Neural cell (in vitro differentiated cells): ENCODE measurements around the gene SERPINA6. TPM values are rescaled to one million over a fixed set of nuclear protein-coding genes. Genes with fewer than 3 reads are reported as not detected.

Source experiments
- H2AFZ ChIP-seq: fragments of 200-600, 300-800 bp; sonication (generic), shearing (Covaris generic); 2 replicates; pipeline ENCODE4 v1.6.0; 2014; ENCODE audit warnings: low read depth, mild to moderate bottlenecking, antibody characterized with exemption, low read length, moderate library complexity
- H3F3A ChIP-seq: fragments of 200-600 bp; shearing (Covaris generic); 2 replicates; pipeline ENCODE4 v1.6.1; 2016; ENCODE audit warnings: mild to moderate bottlenecking, moderate library complexity, mixed read lengths, antibody characterized with exemption, low read length; ENCODE audit not compliant: insufficient read depth, poor library complexity, severe bottlenecking
- H3K27ac ChIP-seq: fragments of 200-600, 300-800 bp; sonication (generic), shearing (Covaris generic); 2 replicates; pipeline ENCODE4 v1.5.1; 2014; ENCODE audit warnings: mild to moderate bottlenecking, low read length, moderate library complexity
- H3K27me3 ChIP-seq: fragments of 300-800, 200-600 bp; sonication (generic), shearing (Covaris generic); 2 replicates; pipeline ENCODE4 v1.6.0; 2014; ENCODE audit warnings: mild to moderate bottlenecking, low read depth, low read length, moderate library complexity; ENCODE audit not compliant: insufficient read depth
- H3K36me3 ChIP-seq: fragments of 300-800, 200-600 bp; sonication (generic), shearing (Covaris generic); 2 replicates; pipeline ENCODE4 v1.5.1; 2014; ENCODE audit warnings: mild to moderate bottlenecking, antibody characterized with exemption, low read length, moderate library complexity; ENCODE audit not compliant: insufficient read depth
- H3K4me2 ChIP-seq: fragments of 300-800, 200-600 bp; sonication (generic), shearing (Covaris generic); 2 replicates; pipeline ENCODE4 v1.6.0; 2014; ENCODE audit warnings: mild to moderate bottlenecking, low read length
- H3K4me3 ChIP-seq: fragments of 300-800, 200-600 bp; sonication (generic), shearing (Covaris generic); 2 replicates; pipeline ENCODE4 v1.5.1; 2014; ENCODE audit warnings: mild to moderate bottlenecking, low read length, moderate library complexity
- H3K79me2 ChIP-seq: fragments of 200-600 bp; shearing (Covaris generic); replicated peaks from 2 replicates; pipeline ENCODE4 v1.6.0; 2014; ENCODE audit warnings: mild to moderate bottlenecking, low read length, moderate library complexity; ENCODE audit not compliant: insufficient read depth
- H3K9ac ChIP-seq: fragments of 300-800, 200-600 bp; sonication (generic), shearing (Covaris generic); 2 replicates; pipeline ENCODE4 v1.6.1; 2016; ENCODE audit warnings: mild to moderate bottlenecking, low read length, mixed read lengths
- H3K9me2 ChIP-seq: fragments of 200-600 bp; shearing (Covaris generic); 2 replicates; pipeline ENCODE4 v1.6.1; 2016; ENCODE audit warnings: mild to moderate bottlenecking, low read length, mixed read lengths; ENCODE audit not compliant: insufficient read depth
- H3K9me3 ChIP-seq: fragments of 200-600, 300-800 bp; sonication (generic), shearing (Covaris generic); 2 replicates; pipeline ENCODE4 v1.6.1; 2016; ENCODE audit warnings: mild to moderate bottlenecking, mixed run types, low read length, moderate library complexity, mixed read lengths
- H4K20me1 ChIP-seq: fragments of 200-600 bp; shearing (Covaris generic); 2 replicates; pipeline ENCODE4 v1.6.1; 2016; ENCODE audit warnings: mild to moderate bottlenecking, mixed run types; ENCODE audit not compliant: insufficient read depth
- EP300 ChIP-seq: fragments of 450-650 bp; conservative IDR thresholded peaks from 2 replicates; pipeline ENCODE4 v1.6.1; 2014; ENCODE audit warnings: antibody characterized with exemption, mild to moderate bottlenecking, moderate library complexity; ENCODE audit not compliant: poor library complexity, severe bottlenecking
- EZH2 ChIP-seq: fragments of 200-600, 300-800 bp; shearing (Covaris generic), sonication (generic); IDR thresholded peaks from 2 replicates; pipeline ENCODE4 v1.6.1; 2014; ENCODE audit warnings: antibody characterized with exemption, low read length, borderline replicate concordance, mild to moderate bottlenecking; ENCODE audit not compliant: insufficient read depth, poor library complexity, severe bottlenecking
- MXI1 ChIP-seq: fragments of 450-650 bp; conservative IDR thresholded peaks from 2 replicates; pipeline ENCODE4 v1.6.1; 2014; ENCODE audit warnings: antibody characterized with exemption, mild to moderate bottlenecking; ENCODE audit not compliant: poor library complexity, severe bottlenecking
- POLR2AphosphoS5 ChIP-seq: IDR thresholded peaks from 2 replicates; pipeline ENCODE4 v1.6.1; 2012
- RAD21 ChIP-seq: fragments of 450-650 bp; conservative IDR thresholded peaks from 2 replicates; pipeline ENCODE4 v1.6.1; 2014; ENCODE audit warnings: antibody characterized with exemption, mild to moderate bottlenecking, moderate library complexity
- REST ChIP-seq: IDR thresholded peaks from 2 replicates; pipeline ENCODE4 v1.6.1; 2012; ENCODE audit warnings: borderline replicate concordance
- SMC3 ChIP-seq: fragments of 450-650 bp; conservative IDR thresholded peaks from 2 replicates; pipeline ENCODE4 v1.6.1; 2014; ENCODE audit warnings: antibody characterized with exemption, mild to moderate bottlenecking, moderate library complexity; ENCODE audit not compliant: poor library complexity
- TAF1 ChIP-seq: IDR thresholded peaks from 2 replicates; pipeline ENCODE4 v1.6.1; 2012; ENCODE audit warnings: low read depth
- polyA plus RNA-seq: library from polyadenylated mRNA; depleted of rRNA; stranded (reverse); fragments of >200 nt; gene quantifications from 2 replicates; pipeline ENCODE4 v1.2.3, GENCODE V29; 2014
- TF ChIP-seq, protein P1 (sequence below): fragments of 450-650 bp; IDR thresholded peaks from 2 replicates; pipeline ENCODE4 v1.5.1; 2014; ENCODE audit warnings: antibody characterized with exemption, mild to moderate bottlenecking, moderate library complexity; ENCODE audit not compliant: poor library complexity, severe bottlenecking

SERPINA6 gene
- polyA plus RNA-seq, 1 donor from 2014 or later = not detected

DNA sequence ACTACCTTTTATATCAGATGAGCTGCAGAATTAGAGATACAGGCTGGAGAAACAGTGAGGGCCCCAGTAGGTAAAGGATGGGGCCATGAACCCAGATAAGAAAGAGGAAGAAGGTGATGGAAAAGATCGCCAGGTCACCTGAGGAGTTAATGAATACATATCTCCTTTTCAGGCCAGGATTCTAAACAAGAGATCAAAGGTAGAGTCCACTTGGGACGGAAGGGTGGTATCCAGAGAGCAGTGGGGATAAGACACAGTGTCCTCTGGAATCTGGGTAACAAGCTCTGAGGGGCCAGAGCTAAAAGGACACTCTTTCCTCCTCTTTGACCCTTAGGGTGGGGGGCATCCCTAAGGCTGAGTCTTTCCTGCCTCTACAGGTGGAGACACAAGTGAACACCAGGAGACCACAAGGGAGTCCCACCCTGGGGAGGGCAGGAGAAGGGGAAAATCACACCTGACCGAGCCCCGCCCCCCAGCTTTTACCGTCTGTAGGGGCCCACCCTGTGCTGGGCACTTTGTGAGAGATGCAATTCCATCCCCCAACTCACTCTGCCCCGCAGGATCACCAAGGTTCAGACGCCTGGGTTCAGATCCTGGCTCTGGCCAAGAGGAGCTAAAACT is 37.9 kb upstream of the SERPINA6 start:
- H3K9ac ChIP-seq = no peak overlapping the region
- no peaks in the 10 kb centered on the region for H3K36me3 ChIP-seq
- H3K9me3 ChIP-seq = no peaks in the 10 kb centered on the region
- H3F3A ChIP-seq = no peaks in the 10 kb centered on the region
- no peaks in the 10 kb centered on the region for H4K20me1 ChIP-seq
- no peak overlapping the region for H3K4me2 ChIP-seq
- H3K27me3 ChIP-seq = no peaks in the 10 kb centered on the region
- no peaks in the 10 kb centered on the region for H3K79me2 ChIP-seq
- TF ChIP-seq SMC3 (no peak), REST (no peak), MXI1 (no peak), EZH2 (no peak), RAD21 (no peak), TAF1 (no peak), POLR2AphosphoS5 (no peak), EP300 (no peak)
- TF ChIP-seq, protein P1, sequence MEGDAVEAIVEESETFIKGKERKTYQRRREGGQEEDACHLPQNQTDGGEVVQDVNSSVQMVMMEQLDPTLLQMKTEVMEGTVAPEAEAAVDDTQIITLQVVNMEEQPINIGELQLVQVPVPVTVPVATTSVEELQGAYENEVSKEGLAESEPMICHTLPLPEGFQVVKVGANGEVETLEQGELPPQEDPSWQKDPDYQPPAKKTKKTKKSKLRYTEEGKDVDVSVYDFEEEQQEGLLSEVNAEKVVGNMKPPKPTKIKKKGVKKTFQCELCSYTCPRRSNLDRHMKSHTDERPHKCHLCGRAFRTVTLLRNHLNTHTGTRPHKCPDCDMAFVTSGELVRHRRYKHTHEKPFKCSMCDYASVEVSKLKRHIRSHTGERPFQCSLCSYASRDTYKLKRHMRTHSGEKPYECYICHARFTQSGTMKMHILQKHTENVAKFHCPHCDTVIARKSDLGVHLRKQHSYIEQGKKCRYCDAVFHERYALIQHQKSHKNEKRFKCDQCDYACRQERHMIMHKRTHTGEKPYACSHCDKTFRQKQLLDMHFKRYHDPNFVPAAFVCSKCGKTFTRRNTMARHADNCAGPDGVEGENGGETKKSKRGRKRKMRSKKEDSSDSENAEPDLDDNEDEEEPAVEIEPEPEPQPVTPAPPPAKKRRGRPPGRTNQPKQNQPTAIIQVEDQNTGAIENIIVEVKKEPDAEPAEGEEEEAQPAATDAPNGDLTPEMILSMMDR = no peak
- no peak overlapping the region for H3K4me3 ChIP-seq
- H2AFZ ChIP-seq = no peak overlapping the region
- no peaks in the 10 kb centered on the region for H3K9me2 ChIP-seq
- H3K27ac ChIP-seq = no peak overlapping the region

DNA sequence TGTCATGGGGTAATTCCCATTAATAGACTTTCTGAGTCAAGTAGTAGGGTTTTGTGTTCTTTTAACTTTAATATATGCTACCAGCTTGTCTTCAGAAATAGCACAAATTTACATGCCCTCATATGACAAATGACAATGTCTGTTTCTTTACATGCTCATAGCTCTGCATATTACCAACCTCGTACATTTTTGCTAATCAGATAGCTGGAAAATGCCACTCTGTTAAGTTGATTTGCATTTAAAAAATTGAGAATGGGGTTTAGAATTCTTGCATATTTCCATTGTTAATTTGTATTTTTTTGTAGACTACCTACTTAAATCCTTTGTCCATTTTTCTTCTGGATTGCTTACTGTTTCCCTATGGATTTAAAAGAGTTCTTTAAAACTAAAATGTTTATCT is 34.0 kb upstream of the SERPINA6 start:
- H3K4me2 ChIP-seq = no peak overlapping the region
- H3K9me3 ChIP-seq = peaks cover 6% of the 10 kb centered on the region
- TF ChIP-seq EZH2 = no peak
- no peak for TF ChIP-seq REST
- TF ChIP-seq RAD21 = no peak
- TF ChIP-seq POLR2AphosphoS5 = no peak
- no peak for TF ChIP-seq TAF1
- no peak for TF ChIP-seq SMC3
- TF ChIP-seq, protein P1 = no peak
- TF ChIP-seq EP300 = no peak
- no peak for TF ChIP-seq MXI1

More for the DNA sequence above, 34.0 kb upstream of the SERPINA6 start:
- no peak overlapping the region for H3K27ac ChIP-seq
- no peaks in the 10 kb centered on the region for H3K36me3 ChIP-seq
- no peaks in the 10 kb centered on the region for H4K20me1 ChIP-seq
- no peaks in the 10 kb centered on the region for H3K9me2 ChIP-seq
- H3K79me2 ChIP-seq = no peaks in the 10 kb centered on the region
- no peak overlapping the region for H2AFZ ChIP-seq
- H3F3A ChIP-seq = no peaks in the 10 kb centered on the region
- H3K9ac ChIP-seq = no peak overlapping the region
- H3K4me3 ChIP-seq = no peak overlapping the region
- no peaks in the 10 kb centered on the region for H3K27me3 ChIP-seq
